Right renal cortex interstitium (tissue), 3 donors: ENCODE data around the gene MVB12B. TPM values are rescaled to one million over a fixed set of nuclear protein-coding genes. Genes with fewer than 3 reads are reported as not detected.
A peak's percentile ranks its signal among the peaks of the same experiment; 100 is the strongest.
"Not testable (repeated sequence)": the region's sequence is repeated elsewhere in the genome, so short reads cannot be mapped to it uniquely, and the experiment has no call there.

Experiments
- DNase-seq, 3 donors: peaks; one replicate each; pipeline ENCODE4 v3.0.0-alpha.2; 2013; ENCODE audit warnings: low read depth in 3 of 3, low spot score in 2 of 3
- polyA plus RNA-seq, 3 donors: library from polyadenylated mRNA; unstranded; fragments of 120-200 nt; gene quantifications; one replicate each; pipeline ENCODE4 v1.2.1, GENCODE V29; 2013; ENCODE audit not compliant: insufficient read length in 3 of 3

Gene MVB12B, protein sequence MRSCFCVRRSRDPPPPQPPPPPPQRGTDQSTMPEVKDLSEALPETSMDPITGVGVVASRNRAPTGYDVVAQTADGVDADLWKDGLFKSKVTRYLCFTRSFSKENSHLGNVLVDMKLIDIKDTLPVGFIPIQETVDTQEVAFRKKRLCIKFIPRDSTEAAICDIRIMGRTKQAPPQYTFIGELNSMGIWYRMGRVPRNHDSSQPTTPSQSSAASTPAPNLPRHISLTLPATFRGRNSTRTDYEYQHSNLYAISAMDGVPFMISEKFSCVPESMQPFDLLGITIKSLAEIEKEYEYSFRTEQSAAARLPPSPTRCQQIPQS
- polyA plus RNA-seq, result 10 to 100 TPM; 14.5 to 17.4 (median 16.0) TPM

GRCh38 chr9:126326228-126327005 lies at the start of gene MVB12B:
Gene MVB12B, plus strand, starts transcription at chr9:126326829. Its CDS starts 101 bp downstream, at chr9:126326930.
- DNase-seq, result no peak

DNA sequence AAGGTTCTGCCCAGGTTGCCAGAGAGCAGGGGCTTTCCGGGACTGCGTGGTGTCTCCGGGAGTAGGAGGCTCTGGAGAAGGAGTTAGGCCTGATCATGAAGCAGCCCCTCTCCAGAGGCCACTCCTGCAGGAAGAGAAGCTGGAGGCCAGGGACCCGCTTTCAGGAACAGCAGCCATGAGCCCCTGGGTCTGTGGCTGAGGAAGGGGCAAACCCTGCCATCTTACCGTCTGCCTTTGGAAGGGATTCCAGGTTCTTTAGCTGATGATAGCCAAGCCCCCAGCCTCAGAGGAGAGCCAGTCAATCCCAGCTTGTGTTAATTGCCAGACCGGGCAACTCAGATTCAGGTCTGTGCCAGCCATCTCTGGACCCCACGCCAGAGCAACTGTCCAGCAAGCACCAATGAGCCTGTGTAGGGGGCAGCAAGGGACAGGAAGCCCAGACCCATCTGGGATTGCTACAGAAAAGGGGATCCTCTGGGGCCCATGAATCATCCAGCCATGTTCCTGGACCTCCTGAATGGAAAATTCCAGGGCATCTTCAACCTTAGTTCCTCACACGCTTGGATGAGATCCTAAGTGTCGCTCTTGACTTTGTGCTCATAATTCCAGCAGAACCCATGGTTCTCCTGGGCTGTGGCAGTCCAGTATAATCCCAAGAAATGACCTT lies 42.7 kb upstream of the MVB12B start:
- DNase-seq, result no peak

DNA sequence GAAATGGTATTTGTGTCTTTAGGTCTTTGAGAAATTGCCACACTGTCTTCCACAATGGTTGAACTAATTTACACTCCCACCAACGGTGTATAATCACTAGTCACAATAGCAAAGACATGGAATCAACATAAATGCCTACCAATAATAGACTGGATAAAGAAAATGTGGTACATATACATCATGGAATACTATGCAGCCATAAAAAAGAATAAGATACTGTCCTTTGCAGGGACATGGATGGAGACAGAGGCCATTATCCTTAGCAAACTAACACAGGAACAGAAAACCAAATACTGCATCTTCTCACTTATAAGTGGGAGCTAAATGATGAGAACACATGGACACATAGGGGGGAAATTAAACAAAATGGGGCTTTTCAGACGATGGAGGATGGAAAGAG lies 41.0 kb upstream of the MVB12B start:
- not testable (repeated sequence) for DNase-seq

- DNase-seq, result no peak
Measured at GRCh38 chr9:126287166-126287866, 39.3 kb upstream of the MVB12B start.

DNA sequence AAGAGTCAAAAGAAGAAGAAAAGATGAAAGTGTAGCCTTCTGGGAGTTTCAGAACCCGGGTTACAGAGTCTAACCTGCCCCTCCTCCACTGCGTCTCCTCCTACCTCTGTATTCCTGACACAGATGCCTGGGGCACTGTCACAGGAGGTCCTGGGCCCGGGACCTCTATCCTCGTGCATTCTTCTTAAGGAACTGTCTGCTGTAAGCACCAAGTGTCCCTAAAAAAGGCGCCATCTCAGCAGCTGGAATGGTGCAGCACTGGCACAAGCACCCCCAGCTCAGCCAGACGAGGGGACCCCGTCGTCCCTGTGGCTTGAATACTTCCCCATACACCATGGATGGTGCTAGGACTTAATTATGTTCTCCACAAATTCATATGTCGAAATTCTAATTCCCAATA lies 35.8 kb upstream of the MVB12B start:
- no peak for DNase-seq

DNA sequence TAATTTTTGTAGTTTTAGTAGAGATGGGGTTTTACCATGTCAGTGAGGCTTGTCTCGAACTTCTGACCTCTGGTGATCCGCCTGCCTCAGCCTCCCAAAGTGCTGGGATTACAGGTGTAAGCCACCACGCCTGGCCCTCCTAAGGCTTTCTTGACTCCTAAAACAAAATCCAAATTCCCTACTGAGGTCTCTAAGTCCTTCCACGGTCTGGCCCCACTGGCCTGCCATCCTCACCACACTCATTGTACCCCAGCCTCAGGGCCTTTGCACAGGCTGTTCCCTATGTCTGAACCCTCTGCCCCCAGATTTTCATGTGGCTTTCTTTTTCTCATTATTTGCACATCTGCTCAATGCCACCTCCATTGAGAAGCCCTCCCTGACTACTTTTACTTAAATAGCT lies 34.7 kb upstream of the MVB12B start:
- DNase-seq, result no peak

DNA sequence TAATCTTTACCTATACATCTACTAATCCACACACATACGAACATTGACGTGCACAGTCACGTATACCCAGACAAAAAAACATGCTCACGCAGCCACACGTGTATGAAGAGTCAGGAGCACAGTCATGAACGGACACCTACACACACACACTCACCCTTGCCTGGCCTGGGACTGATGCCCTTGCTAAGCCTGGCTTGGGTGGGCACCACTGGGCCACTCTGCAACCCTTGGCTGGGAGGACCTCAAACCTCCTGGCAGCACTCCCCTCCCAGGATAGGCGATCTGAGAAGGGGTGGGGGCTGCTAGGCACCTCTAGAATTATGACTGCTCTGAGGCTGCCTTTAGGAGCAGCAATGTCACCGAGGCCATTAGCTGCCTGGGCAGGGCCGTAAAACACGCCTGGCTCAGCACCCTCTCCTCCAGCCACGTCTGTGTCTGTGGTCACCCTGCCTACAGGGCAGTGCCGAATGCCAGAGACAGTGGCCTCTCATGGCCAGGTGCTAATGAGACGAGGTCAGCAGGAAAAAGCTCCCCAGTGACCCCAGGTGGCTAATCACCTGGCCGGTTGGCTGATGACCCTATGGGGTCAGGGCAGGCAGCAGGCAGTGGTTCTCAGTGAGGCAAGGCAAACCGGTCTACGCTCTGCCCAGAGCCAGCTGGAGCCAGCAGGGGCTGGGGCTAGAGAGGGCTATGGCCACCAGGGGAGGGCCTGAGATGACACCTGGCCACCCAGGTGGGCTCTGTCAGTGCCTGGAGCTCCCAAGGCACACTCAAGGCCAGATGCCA lies 33.7 kb upstream of the MVB12B start:
- DNase-seq, result no peak

- no peak for DNase-seq
Measured at GRCh38 chr9:126293522-126293889, 33.1 kb upstream of the MVB12B start.

DNA sequence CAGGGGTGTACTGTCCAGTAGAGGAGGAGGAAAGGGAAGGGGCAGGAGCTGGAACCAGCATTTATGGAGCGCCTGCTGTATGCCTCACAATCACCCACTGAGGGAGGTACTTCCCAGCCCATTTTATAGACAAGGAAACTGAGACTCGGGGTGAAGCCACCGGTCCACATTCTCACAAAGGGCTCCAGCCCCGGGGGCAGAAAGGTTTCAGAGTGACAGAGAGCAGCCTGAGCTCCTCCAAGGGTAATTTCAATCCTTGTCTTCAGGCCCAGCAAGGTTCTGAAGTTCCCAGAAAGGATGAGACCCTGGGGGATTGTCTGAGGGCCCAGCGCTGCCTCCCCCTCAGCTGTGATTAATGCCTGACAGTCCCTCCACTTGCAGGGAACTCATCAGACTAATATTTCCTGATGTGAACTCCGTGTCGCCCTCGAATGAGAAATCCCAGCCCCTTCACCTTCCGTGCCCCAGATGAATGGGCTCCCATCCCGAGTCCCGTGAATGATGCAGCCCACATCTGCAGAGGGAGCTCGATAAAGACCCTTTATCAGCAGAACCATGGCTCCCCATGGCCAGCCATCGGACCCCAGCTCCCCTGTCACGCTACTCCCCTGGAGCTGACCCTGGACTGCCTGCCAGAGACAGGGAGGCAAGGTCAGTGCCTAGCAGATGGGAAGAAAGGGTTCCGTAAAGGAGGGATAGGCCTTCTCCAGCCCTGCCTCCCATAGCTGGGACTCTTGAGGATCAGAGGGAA lies 32.1 kb upstream of the MVB12B start:
- no peak for DNase-seq

- no peak for DNase-seq
Measured at GRCh38 chr9:126295082-126295477, 31.5 kb upstream of the MVB12B start.

GRCh38 chr9:126295516-126295915 lies 31.1 kb upstream of the MVB12B start:
- DNase-seq, result no peak

DNA sequence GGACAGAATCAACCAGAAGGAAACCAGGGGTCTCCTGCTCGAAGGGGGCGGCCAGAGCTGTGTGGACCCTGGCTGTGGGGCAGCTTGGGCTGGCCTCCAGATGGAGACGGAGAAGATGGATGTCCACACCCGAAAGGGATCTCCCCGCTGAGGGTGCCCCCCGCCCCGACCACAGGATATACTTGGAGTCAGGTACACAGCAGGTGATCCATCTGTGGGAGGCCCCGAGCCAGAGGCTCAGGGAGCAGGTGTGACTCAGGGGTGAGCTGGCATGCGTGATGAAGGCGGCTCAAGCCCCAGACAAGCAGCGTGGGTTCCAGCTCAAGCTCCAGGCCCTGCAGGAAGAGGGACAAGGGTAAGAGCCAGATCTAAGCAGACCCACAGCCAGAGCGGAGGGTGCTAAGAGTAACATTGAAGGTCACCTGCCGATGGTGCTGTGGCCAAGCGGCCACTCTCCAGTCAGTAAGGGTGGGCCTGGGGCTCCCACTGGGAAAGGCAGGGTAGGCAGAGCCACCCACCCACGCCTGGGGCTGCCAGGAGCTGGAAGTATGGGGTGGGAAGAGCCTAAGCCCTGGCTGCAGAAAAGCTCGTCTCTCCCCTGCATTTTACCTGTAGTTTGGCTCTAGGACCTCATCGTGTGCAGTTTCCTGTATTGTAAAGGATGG lies 30.6 kb upstream of the MVB12B start:
- no peak for DNase-seq

DNA sequence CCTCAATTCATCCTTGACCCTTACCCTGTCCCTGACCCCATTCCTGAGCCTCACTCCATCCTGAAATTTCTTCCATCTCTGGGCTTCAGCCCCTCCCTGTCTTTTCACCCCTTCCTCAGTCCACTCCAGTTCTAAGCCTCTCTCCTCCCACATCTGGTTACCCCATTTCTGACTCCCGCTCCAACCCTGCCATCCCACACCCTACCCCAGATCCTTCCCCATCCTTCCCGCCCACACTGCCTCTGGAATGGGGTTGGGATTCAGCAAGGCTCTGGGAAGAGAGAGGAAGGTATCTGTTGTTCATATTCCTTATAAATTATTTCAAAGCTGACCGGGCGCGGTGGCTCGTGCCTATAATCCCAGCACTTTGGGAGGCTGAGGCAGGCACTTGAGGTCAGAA lies 29.9 kb upstream of the MVB12B start:
- DNase-seq, result no peak

- no peak for DNase-seq
Measured at GRCh38 chr9:126297661-126298060, 29.0 kb upstream of the MVB12B start.

- DNase-seq, result peak in 2 of 3 donors; percentile 45 to 62
Measured at GRCh38 chr9:126298063-126298801, 28.4 kb upstream of the MVB12B start.

DNA sequence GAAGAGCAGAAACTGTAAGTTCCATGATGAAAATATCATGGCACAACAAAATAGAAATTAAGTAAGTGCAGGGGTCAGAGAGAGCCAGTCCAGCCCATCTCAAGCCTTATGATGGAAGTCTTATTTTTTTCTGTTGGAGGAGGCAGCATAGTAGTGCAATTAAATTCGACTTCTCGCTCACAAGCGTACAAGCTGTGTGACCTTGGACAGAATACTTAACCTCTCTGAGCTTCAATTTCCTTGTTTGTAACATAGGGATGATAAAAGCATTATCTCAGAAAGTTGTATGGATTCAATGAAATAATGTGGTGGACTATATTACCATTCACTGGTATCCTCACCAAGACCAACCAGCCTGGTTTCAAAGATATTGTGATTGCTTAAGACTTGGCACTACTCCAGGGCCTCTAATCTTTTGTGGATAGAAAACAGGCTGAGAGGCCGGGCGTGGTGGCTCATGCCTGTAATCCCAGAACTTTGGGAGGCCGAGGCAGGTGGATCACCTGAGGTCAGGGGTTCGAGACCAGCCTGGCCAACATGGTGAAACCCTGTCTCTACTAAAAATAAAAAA lies 26.8 kb upstream of the MVB12B start:
- DNase-seq, result no peak

- DNase-seq, result no peak
Measured at GRCh38 chr9:126301196-126301595, 25.4 kb upstream of the MVB12B start.
